CD4-positive, CD25-positive, alpha-beta regulatory T cell (primary cell): ENCODE data around the gene GRK4. TPM values are rescaled to one million over a fixed set of nuclear protein-coding genes. Genes with fewer than 3 reads are reported as not detected.

Experiments
- ATAC-seq, 2 donors: fragments of 150-1000 bp; cut with Tn5 transposase; one replicate each; pipeline ENCODE4 v1.10.0; 2021; ENCODE audit warnings: low read depth in 2 of 2, moderate number of reproducible peaks in 2 of 2, moderate library complexity in 1 of 2
- DNase-seq, 3 donors: peaks; one replicate each; pipeline versions ENCODE4 v3.0.0 to v3.0.0-alpha.2; 2012 to 2022; ENCODE audit warnings: mixed read lengths in 1 of 3
- H3K27ac ChIP-seq: one replicate; pipeline ENCODE4 v1.7.0; 2013; ENCODE audit warnings: mild to moderate bottlenecking, low read length; ENCODE audit not compliant: insufficient read depth, poor library complexity, severe bottlenecking
- H3K27me3 ChIP-seq: one replicate; pipeline ENCODE4 v1.7.0; 2013; ENCODE audit warnings: low read length; ENCODE audit not compliant: control insufficient read depth, insufficient read depth
- H3K36me3 ChIP-seq: one replicate; pipeline ENCODE4 v1.7.0; 2013; ENCODE audit warnings: mild to moderate bottlenecking, low read length, moderate library complexity; ENCODE audit not compliant: control insufficient read depth, insufficient read depth
- H3K4me1 ChIP-seq: 2 replicates; pipeline ENCODE4 v1.7.0; 2013; ENCODE audit warnings: mild to moderate bottlenecking, low read length; ENCODE audit not compliant: insufficient read depth, control insufficient read depth, poor library complexity, severe bottlenecking
- H3K4me3 ChIP-seq: one replicate; pipeline ENCODE4 v1.7.0; 2013; ENCODE audit warnings: low read depth, mild to moderate bottlenecking, low read length, moderate library complexity
- H3K9me3 ChIP-seq, 2 experiments: 1 replicate in 1 of 2; 2 replicates in 1 of 2; pipeline ENCODE4 v1.7.0; 2013; ENCODE audit warnings: low read length in 2 of 2, mild to moderate bottlenecking in 1 of 2, moderate library complexity in 1 of 2; ENCODE audit not compliant: control insufficient read depth in 2 of 2
- H3K27ac Mint-ChIP-seq, 3 donors: one replicate each; pipeline ENCODE4 v1.8.0; 2020 to 2022; ENCODE audit warnings: mild to moderate bottlenecking in 3 of 3, mixed read lengths in 3 of 3, moderate library complexity in 2 of 3
- H3K27me3 Mint-ChIP-seq: one replicate; pipeline ENCODE4 v1.8.0; 2022; ENCODE audit warnings: mild to moderate bottlenecking, mixed read lengths
- H3K36me3 Mint-ChIP-seq: one replicate; pipeline ENCODE4 v1.8.0; 2020; ENCODE audit warnings: mixed read lengths
- H3K4me1 Mint-ChIP-seq, 4 donors: one replicate each; pipeline ENCODE4 v1.8.0; 2020 to 2022; ENCODE audit warnings: mixed read lengths in 4 of 4, mild to moderate bottlenecking in 1 of 4
- H3K4me3 Mint-ChIP-seq, 4 donors: one replicate each; pipeline ENCODE4 v1.8.0; 2020 to 2022; ENCODE audit warnings: mild to moderate bottlenecking in 4 of 4, mixed read lengths in 4 of 4, moderate library complexity in 3 of 4
- H3K9me3 Mint-ChIP-seq, 7 donors: one replicate each; pipeline ENCODE4 v1.8.0; 2020 to 2022; ENCODE audit warnings: mixed read lengths in 7 of 7, mild to moderate bottlenecking in 3 of 7, moderate library complexity in 2 of 7
- polyA plus RNA-seq, 4 donors: library from polyadenylated mRNA; unstranded; fragments of 300-500 nt; fragmentation: Illumina TruSeq; gene quantifications; one replicate each; pipeline ENCODE4 v1.2.3, GENCODE V29; 2021
- total RNA-seq: library from RNA; stranded (reverse); gene quantifications from one replicate; pipeline ENCODE4 v1.2.3, GENCODE V29; 2022

Gene GRK4
- total and polyA plus RNA-seq, 5 donors from 2014 or later: 0.64 to 2.8 (median 1.2) TPM

DNA sequence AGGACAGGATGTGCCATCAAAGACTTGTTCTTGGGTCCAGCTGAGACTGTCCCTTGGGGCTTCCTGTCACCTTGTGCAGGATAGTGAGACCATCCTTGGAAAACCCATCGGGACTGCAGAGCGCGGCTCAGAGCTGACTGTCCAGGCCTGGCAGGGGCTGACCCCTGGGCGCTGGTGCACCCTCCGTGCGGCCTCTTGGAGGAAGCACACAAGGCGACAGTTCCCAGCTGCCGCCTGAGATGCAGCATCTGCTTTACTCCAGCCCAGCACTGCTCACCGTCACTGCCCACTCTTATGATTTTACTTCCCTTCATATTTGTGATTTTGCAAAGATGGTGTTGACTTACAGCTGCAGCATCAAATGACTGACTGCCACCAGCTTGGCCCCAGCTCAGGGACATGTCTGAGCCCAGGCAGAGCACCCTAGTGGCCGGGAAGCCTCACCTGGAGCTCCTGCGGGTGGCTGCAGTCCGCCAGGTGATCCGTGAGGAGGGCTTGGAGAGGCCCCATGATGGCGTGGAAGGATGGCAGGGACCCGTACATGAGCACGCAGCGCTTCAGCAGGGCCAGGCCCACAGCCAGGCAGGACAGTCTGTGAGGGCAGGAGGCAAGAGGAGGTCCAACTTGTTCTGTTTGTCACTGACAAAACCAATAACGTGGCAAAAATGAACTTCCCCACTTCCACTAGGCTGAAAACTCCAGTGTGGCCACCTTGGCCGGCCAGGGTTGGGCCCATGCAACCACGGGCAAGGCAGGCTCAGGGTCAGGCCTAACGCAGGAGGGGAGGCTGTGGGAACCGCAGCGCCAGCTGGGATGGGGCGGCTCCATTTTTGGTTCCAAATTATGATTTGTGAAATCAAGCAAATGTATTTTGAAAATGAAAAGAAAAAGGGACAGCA, 22.0 kb upstream of the GRK4 start:
- Histone ChIP-seq H3K4me3 (no peak overlapping the region), H3K4me1 (peaks cover 16% of the 10 kb centered on the region), H3K27ac (no peak overlapping the region), H3K27me3 (no peaks in the 10 kb centered on the region), H3K36me3 (peaks cover 79% of the 10 kb centered on the region), H3K9me3 (no peaks in the 10 kb centered on the region)
- H3K4me3 Mint-ChIP-seq: peak overlapping the region in 2 of 4 donors; percentile 16 to 35
- H3K27me3 Mint-ChIP-seq: peaks cover 9% of the 10 kb centered on the region
- ATAC-seq (no peak), DNase-seq (no peak)
- H3K4me1 Mint-ChIP-seq: peaks cover 0 to 22% (median 14%) of the 10 kb centered on the region in 4 donors
- H3K36me3 Mint-ChIP-seq: peaks cover 23% of the 10 kb centered on the region
- no peaks in the 10 kb centered on the region for H3K9me3 Mint-ChIP-seq
- H3K27ac Mint-ChIP-seq: peak overlapping the region in 1 of 3 donors; percentile 84

DNA sequence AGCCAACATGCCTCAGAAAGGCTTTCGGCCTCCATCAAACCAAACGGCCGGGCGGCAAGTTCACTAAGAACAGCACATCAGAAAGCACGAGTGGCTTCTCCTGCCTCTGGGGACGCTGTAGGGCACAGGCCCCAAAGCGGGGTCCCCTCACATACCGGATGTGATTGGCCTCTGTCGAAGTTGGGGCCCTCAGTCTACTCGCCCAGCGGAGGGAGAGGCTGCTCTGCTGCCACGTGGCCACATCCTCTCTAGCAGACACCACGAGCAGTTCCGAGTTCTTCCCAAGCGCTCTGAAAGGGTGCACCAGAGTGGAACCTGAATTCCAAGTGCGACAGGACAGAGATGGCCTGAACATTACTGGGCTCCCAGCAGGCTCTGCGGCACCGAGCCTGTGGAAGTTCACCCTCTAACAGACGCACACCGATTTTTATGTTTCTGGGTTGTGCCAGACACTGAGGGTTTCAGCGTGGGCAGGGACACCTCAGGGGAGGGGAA, 21.3 kb upstream of the GRK4 start:
- peaks cover 4% of the 10 kb centered on the region for H3K27me3 Mint-ChIP-seq
- no peaks in the 10 kb centered on the region for H3K27me3 ChIP-seq
- peaks cover 28% of the 10 kb centered on the region for H3K36me3 Mint-ChIP-seq
- peaks cover 0 to 15% (median 7%) of the 10 kb centered on the region in 4 donors for H3K4me1 Mint-ChIP-seq
- no peaks in the 10 kb centered on the region for H3K9me3 ChIP-seq
- no peak overlapping the region for H3K4me3 ChIP-seq
- H3K27ac ChIP-seq: no peak overlapping the region
- peaks cover 86% of the 10 kb centered on the region for H3K36me3 ChIP-seq
- no peak for ATAC-seq
- H3K4me3 Mint-ChIP-seq: peak overlapping the region in 1 of 4 donors; percentile 7
- no peak for DNase-seq
- peaks cover 9% of the 10 kb centered on the region for H3K4me1 ChIP-seq
- peak overlapping the region in 2 of 3 donors; percentile 47 to 73 for H3K27ac Mint-ChIP-seq
- no peaks in the 10 kb centered on the region for H3K9me3 Mint-ChIP-seq

DNA sequence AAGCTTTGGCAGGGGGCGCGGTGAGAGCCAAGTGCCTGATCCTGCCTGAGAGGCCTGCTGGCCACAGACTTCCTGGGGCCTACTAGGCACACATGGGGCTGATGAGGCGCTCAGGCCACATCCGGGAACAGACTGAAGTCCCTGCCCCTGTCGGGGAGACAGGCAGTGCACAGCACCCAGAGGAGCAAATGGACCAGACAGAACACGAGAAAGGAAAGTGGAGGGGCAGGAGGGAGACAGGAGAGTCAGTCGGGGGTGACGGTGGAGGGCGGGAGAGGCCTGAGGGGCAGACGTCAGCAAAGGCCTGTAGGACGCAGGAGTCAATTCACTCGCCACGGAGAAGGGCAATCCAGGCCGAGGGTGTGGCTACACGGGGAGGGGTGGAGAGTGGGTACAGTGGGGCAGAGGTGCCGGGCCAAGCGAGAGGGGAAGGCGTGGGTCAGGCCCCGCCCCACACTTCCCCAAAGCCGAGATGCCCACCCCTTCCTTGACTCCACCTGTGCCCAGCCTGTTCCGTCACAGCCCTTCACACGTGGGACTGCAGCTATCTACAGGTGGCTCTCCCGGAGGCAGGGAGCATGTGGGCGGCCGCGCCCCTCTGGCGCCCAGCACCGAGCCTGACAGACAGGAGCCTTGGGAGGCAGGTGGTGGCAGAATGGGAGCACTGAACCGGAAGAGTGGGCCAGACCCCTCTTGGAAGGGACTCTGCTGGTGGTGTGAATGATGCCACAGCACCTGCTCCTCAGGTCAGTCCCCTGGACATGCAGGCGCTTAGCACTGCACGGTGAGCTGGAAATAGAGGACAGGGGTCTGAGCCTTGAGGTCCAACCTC, 20.6 kb upstream of the GRK4 start:
- Histone ChIP-seq H3K4me1 (peaks cover 2% of the 10 kb centered on the region), H3K9me3 (no peaks in the 10 kb centered on the region), H3K27me3 (no peaks in the 10 kb centered on the region), H3K27ac (no peak overlapping the region), H3K4me3 (no peak overlapping the region), H3K36me3 (peaks cover 92% of the 10 kb centered on the region)
- Mint-ChIP-seq H3K27ac (peak overlapping the region; percentile 47 to 73 (median 60)), H3K9me3 (no peaks in the 10 kb centered on the region), H3K27me3 (peaks cover 4% of the 10 kb centered on the region), H3K36me3 (peaks cover 31% of the 10 kb centered on the region), H3K4me3 (peak overlapping the region in 1 of 4 donors; percentile 7), H3K4me1 (peaks cover 0 to 8% (median 4%) of the 10 kb centered on the region in 4 donors)
- ATAC-seq (no peak), DNase-seq (no peak)

DNA sequence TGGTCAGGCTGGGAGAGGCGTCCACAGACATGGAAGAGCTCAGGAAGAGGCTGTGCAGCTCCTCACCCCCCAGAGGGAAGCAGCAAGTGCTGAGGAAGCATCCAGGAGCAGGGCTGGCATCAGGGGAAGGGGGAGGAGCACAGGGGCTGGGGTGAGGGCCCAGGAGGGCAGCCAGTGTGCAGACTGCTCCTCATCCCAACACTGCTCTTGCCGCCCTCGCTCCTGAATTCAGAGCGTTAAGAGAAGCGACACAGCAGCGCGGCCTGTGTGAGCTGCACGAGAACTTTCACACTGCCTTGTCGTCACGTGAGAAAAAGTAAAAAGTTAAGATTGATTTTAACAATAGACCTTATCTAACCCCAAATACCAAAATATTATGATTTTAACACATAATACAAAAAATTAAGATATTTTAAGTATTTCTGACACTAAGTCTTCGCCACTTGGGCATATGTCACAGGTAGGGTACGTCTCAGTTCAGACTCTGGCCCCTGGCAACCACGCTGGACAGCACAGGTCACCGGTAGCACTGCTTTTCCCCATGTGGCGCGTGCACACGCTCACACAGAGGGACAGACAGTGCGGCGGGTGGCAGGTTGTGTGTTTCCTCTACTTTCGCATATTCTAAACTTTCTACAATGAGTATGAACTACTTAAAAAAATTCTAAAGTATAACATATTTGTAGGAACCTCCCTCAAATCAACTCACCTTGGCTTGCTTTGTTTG, 19.8 kb upstream of the GRK4 start:
- H3K36me3 Mint-ChIP-seq: peaks cover 33% of the 10 kb centered on the region
- H3K36me3 ChIP-seq: peaks cover 92% of the 10 kb centered on the region

DNA sequence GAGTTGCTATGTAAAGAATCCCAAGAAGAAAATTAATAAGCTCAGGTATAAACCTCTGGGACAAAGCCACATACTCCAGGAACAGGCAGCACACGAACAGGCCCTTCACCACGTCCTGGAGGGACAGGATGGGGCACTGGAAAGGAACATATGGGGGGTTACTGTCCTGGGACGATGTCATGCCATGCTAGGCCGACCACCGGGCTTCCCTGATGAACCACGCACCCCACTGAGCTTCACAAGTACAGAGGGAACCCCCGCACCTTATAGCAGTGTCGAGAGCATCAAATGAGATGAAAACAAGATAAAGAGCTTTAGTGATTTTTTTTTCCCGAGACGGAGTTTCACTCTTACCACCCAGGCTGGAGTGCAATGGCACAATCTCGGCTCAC, 19.3 kb upstream of the GRK4 start:
- Mint-ChIP-seq H3K4me3 (no peak overlapping the region), H3K27ac (no peak overlapping the region), H3K27me3 (peaks cover 4% of the 10 kb centered on the region), H3K4me1 (peaks cover 0 to 4% (median 1%) of the 10 kb centered on the region in 4 donors), H3K9me3 (no peaks in the 10 kb centered on the region), H3K36me3 (peaks cover 28% of the 10 kb centered on the region)
- no peaks in the 10 kb centered on the region for H3K4me1 ChIP-seq
- ATAC-seq (no peak), DNase-seq (no peak)
- H3K36me3 ChIP-seq: peaks cover 92% of the 10 kb centered on the region
- no peaks in the 10 kb centered on the region for H3K27me3 ChIP-seq
- H3K27ac ChIP-seq: no peak overlapping the region
- no peak overlapping the region for H3K4me3 ChIP-seq
- no peaks in the 10 kb centered on the region for H3K9me3 ChIP-seq

More for the DNA sequence above, 19.8 kb upstream of the GRK4 start:
- H3K4me3 ChIP-seq: no peak overlapping the region
- H3K27ac Mint-ChIP-seq: peak overlapping the region in 2 of 3 donors; percentile 55 to 60
- no peaks in the 10 kb centered on the region for H3K4me1 ChIP-seq
- no peaks in the 10 kb centered on the region for H3K9me3 ChIP-seq
- no peak for ATAC-seq
- no peaks in the 10 kb centered on the region for H3K27me3 ChIP-seq
- peaks cover 0 to 6% (median 2%) of the 10 kb centered on the region in 4 donors for H3K4me1 Mint-ChIP-seq
- H3K27ac ChIP-seq: no peak overlapping the region
- no peak for DNase-seq
- H3K27me3 Mint-ChIP-seq: peaks cover 4% of the 10 kb centered on the region
- no peak overlapping the region for H3K4me3 Mint-ChIP-seq
- no peaks in the 10 kb centered on the region for H3K9me3 Mint-ChIP-seq

DNA sequence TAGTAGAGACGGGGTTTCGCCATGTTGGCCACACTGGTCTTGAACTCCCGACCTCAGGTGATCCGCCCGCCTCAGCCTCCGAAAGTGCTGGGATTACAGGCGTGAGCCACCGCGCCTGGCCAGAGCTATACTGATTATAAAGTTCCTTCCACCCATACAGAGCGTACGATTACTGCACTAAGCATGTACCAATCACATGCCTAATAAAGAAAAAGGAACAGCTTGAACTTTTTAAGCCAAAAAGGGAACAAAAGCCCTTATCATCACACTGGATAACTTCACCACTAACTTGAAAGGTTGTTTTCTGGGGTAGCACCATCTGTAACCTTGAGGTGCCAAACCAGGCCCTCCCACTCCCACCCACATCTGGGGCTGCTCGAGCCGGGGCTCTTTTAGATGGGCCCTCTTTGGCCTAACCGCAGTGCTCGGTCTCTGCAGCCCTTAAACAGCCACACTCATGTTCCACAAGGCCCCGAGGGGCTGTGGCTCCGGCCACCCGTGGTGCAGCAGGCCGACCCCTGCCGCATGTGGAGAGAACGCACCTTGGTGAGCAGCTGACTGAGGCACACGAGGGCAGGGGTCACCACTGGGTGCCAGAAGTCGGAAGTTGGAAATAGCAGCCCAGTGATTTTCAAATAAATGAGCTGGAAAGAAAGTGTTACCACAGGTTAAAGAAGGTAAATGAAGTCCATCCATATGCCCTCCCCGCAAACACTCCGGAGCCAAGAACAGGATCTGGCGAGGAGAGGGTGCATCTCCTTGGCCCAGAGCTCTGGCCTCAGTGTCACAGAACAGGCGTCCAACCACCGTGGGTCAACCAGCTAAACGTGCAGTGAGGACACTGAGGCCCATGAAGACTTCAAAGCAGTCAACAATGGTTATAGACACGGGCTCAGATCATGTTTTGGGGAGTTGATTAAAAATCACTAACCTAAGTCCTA, 18.5 kb upstream of the GRK4 start:
- no peak for DNase-seq
- no peak overlapping the region for H3K27ac Mint-ChIP-seq
- H3K4me3 ChIP-seq: no peak overlapping the region
- H3K9me3 Mint-ChIP-seq: no peaks in the 10 kb centered on the region
- H3K4me1 Mint-ChIP-seq: peaks cover 0 to 4% (median 0%) of the 10 kb centered on the region in 4 donors
- H3K36me3 ChIP-seq: peaks cover 93% of the 10 kb centered on the region
- no peaks in the 10 kb centered on the region for H3K27me3 ChIP-seq
- H3K27ac ChIP-seq: no peak overlapping the region
- H3K4me1 ChIP-seq: no peaks in the 10 kb centered on the region
- no peaks in the 10 kb centered on the region for H3K9me3 ChIP-seq
- peaks cover 4% of the 10 kb centered on the region for H3K27me3 Mint-ChIP-seq
- H3K36me3 Mint-ChIP-seq: peaks cover 30% of the 10 kb centered on the region
- H3K4me3 Mint-ChIP-seq: no peak overlapping the region
- no peak for ATAC-seq
